Endodermal cell (in vitro differentiated cells): ENCODE measurements around the gene ZBTB47. TPM values are rescaled to one million over a fixed set of nuclear protein-coding genes. Genes with fewer than 3 reads are reported as not detected.
A peak's percentile ranks its signal among the peaks of the same experiment; 100 is the strongest.

Experiments
- DNase-seq: peaks from one replicate; pipeline ENCODE4 v3.0.0-alpha.2; 2017
- H3K27ac ChIP-seq: 2 replicates; pipeline ENCODE4 v1.5.1; 2013; ENCODE audit warnings: mild to moderate bottlenecking, low read depth, low read length, moderate library complexity
- H3K27me3 ChIP-seq: 2 replicates; pipeline ENCODE4 v1.6.1; 2013; ENCODE audit warnings: mild to moderate bottlenecking, low read length, moderate library complexity; ENCODE audit not compliant: insufficient read depth, control insufficient read depth, poor library complexity, severe bottlenecking
- H3K36me3 ChIP-seq: 2 replicates; pipeline ENCODE4 v1.7.0; 2013; ENCODE audit warnings: mild to moderate bottlenecking, low read length, moderate library complexity; ENCODE audit not compliant: control insufficient read depth, insufficient read depth
- H3K4me1 ChIP-seq: one replicate; pipeline ENCODE4 v1.7.0; 2013; ENCODE audit warnings: low read length; ENCODE audit not compliant: control insufficient read depth, insufficient read depth
- H3K4me3 ChIP-seq: 2 replicates; pipeline ENCODE4 v1.5.1; 2013; ENCODE audit warnings: mild to moderate bottlenecking, low read length, moderate library complexity
- H3K9ac ChIP-seq: 2 replicates; pipeline ENCODE4 v1.6.1; 2013; ENCODE audit warnings: mild to moderate bottlenecking, low read length, moderate library complexity; ENCODE audit not compliant: poor library complexity, severe bottlenecking; ENCODE audit errors: extremely low read depth
- H3K9me3 ChIP-seq: 2 replicates; pipeline ENCODE4 v1.6.1; 2013; ENCODE audit warnings: mild to moderate bottlenecking, low read length, moderate library complexity; ENCODE audit not compliant: control insufficient read depth
- H3K27ac Mint-ChIP-seq: 2 replicates; pipeline ENCODE4 v1.8.0; 2020; ENCODE audit warnings: mixed read lengths
- H3K27me3 Mint-ChIP-seq: 2 replicates; pipeline ENCODE4 v1.8.0; 2021; ENCODE audit warnings: mild to moderate bottlenecking, mixed read lengths; ENCODE audit not compliant: insufficient read depth
- H3K36me3 Mint-ChIP-seq: 2 replicates; pipeline ENCODE4 v1.8.0; 2020; ENCODE audit warnings: low read depth, mixed read lengths
- H3K4me1 Mint-ChIP-seq: 2 replicates; pipeline ENCODE4 v1.8.0; 2020; ENCODE audit warnings: mixed read lengths
- H3K4me3 Mint-ChIP-seq: 2 replicates; pipeline ENCODE4 v1.8.0; 2020; ENCODE audit warnings: mild to moderate bottlenecking, moderate library complexity, mixed read lengths
- H3K9me3 Mint-ChIP-seq: 2 replicates; pipeline ENCODE4 v1.8.0; 2020; ENCODE audit warnings: mild to moderate bottlenecking, mixed read lengths
- WGBS, 2 experiments: methylation state at CpG; one replicate each; pipeline versions ENCODE4 v1.1.5 to v1.1.7; 2013; ENCODE audit warnings: missing lambda C conversion rate in 2 of 2, mixed read lengths in 1 of 2; ENCODE audit not compliant: insufficient coverage in 1 of 2, insufficient read length in 1 of 2; 5-methylcytosine and 5-hydroxymethylcytosine counted together
- total RNA-seq, 2 donors: library from RNA; stranded (reverse); fragmentation: NEBNext Ultra II Directional in 1 of 2; extraction: Animal tissue kit (Norgen Biotek cat#: 25700) in 1 of 2; gene quantifications; 2 replicates in 1 of 2; 3 replicates in 1 of 2; pipeline ENCODE4 v1.2.1, GENCODE V29; 2021
- TF ChIP-seq, protein P1 (sequence below): fragments of 200-600 bp; sonication (generic); conservative IDR thresholded peaks from 2 replicates; pipeline ENCODE4 v1.5.0; 2021; ENCODE audit warnings: antibody characterized with exemption, mild to moderate bottlenecking

The ZBTB47 gene
- total RNA-seq, 2 donors from 2014 or later = 4.6 to 7.2 TPM

DNA sequence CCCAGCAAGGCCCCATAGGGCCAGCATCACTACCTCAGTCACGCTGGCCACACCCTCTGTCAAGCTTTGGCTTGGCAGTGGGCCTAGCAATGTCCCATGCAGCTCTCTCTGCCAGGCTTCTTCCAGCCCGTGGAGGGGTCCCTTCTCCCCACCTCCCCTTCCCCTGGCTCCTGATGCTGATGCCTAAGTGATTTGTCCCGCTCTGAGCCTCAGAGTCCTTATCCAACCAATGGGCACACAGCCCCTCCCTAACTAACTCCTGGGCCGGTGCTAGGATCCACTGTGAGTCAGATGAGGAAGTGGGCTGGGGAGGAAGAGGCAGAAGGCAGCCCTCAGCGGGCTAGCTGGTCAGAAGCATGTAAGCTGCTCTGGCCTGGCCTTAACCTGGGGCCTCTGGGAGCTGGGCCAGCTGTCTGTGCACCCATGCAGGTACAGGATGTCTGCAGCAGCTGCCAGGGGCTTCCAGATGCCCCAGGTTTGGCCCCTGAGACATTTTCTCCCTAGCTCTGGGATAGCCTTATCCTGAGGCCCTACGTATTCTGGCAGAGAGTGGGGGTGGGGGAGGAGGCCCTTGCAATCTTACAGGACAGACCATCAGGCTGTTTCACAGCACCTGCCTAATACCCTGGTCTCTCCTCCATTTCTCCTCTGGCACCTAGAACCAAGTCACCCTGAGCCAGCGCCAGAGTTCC, 740 bp upstream of the ZBTB47 start:
- Mint-ChIP-seq H3K4me1 (peaks cover 24% of the 10 kb centered on the region), H3K4me3 (peak overlapping the region; percentile 76), H3K9me3 (no peaks in the 10 kb centered on the region), H3K27ac (peak overlapping the region; percentile 39), H3K36me3 (peaks cover 11% of the 10 kb centered on the region), H3K27me3 (no peaks in the 10 kb centered on the region)
- H3K9ac ChIP-seq = no peak overlapping the region
- no peaks in the 10 kb centered on the region for H3K27me3 ChIP-seq
- peak overlapping the region; percentile 80 for H3K4me3 ChIP-seq
- DNase-seq = peak; percentile 80
- TF ChIP-seq, protein P1, sequence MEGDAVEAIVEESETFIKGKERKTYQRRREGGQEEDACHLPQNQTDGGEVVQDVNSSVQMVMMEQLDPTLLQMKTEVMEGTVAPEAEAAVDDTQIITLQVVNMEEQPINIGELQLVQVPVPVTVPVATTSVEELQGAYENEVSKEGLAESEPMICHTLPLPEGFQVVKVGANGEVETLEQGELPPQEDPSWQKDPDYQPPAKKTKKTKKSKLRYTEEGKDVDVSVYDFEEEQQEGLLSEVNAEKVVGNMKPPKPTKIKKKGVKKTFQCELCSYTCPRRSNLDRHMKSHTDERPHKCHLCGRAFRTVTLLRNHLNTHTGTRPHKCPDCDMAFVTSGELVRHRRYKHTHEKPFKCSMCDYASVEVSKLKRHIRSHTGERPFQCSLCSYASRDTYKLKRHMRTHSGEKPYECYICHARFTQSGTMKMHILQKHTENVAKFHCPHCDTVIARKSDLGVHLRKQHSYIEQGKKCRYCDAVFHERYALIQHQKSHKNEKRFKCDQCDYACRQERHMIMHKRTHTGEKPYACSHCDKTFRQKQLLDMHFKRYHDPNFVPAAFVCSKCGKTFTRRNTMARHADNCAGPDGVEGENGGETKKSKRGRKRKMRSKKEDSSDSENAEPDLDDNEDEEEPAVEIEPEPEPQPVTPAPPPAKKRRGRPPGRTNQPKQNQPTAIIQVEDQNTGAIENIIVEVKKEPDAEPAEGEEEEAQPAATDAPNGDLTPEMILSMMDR = no peak
- no peaks in the 10 kb centered on the region for H3K9me3 ChIP-seq
- peak overlapping the region; percentile 16 for H3K27ac ChIP-seq
- H3K36me3 ChIP-seq = peaks cover 15% of the 10 kb centered on the region
- 71 to 100% methylated on average over 1 to 7 of the region's 7 CpGs for WGBS, 2 experiments
- peaks cover 10% of the 10 kb centered on the region for H3K4me1 ChIP-seq

DNA sequence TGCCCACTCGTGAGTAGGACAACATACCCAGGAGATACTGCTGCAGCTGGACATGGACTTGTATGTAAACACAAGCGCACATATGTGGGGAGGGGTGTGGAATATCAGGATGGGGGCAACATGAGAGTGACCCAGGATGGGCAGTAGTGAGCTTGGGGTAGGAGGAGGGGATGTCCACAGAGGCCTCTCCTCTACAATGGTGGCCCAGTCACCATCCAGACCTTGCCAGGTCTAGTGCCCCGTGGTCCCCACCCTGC, 266 bp upstream of the ZBTB47 start:
- peak overlapping the region; percentile 76 for H3K4me3 Mint-ChIP-seq
- H3K36me3 Mint-ChIP-seq = peaks cover 8% of the 10 kb centered on the region
- WGBS, 2 experiments = 84 to 90% methylated on average over 2 to 3 of the region's 3 CpGs
- Histone ChIP-seq H3K9me3 (no peaks in the 10 kb centered on the region), H3K9ac (peak overlapping the region; percentile 44), H3K27ac (no peak overlapping the region), H3K4me1 (peaks cover 10% of the 10 kb centered on the region), H3K36me3 (peaks cover 11% of the 10 kb centered on the region), H3K27me3 (no peaks in the 10 kb centered on the region), H3K4me3 (peak overlapping the region; percentile 80)
- peaks cover 24% of the 10 kb centered on the region for H3K4me1 Mint-ChIP-seq
- no peaks in the 10 kb centered on the region for H3K9me3 Mint-ChIP-seq
- H3K27me3 Mint-ChIP-seq = no peaks in the 10 kb centered on the region
- no peak overlapping the region for H3K27ac Mint-ChIP-seq
- TF ChIP-seq, protein P1 = no peak
- no peak for DNase-seq

DNA sequence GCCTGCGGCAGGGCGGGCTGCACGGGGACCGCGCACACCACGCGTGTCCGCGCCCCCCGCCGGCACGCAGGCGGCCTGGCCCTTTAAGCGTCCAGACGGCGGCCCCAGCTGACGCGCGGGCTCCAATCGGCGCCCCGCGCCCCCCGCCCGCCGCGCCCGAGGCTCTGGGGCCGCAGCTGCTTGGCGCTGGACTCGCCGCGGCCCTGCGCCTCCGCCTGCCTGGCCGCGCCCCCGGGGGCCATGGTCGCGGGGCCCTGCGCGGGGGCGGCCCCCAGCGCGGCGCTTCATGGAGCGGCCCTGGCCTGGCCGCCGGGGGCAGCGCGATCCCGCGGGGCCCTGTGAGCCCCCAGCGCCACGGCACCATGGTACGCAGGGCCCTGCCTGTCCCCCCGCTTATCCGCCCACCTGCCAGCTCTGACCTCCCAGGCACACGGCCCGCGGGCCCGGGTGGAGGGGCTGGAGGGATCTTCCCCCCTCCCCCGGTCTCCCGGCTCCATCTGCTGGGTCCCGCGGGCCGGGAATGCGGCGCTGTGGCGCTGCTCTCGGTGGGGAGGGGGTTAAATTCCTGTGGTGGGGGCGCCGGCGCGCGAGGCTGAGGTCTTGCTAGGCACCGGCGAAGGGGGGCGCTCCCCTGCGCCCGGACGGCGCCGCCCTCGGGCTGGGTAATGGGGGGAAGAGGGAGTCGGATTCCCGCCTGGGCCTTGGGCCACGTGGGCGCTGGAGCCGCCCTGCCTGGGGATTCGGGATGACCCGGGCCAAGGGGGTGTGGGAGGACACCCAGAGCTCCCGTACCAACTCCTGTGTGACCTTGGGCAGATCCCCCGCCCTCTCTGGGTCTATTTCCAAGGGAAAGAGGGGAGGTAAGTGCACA, 1.1 kb downstream of the ZBTB47 start:
- Mint-ChIP-seq H3K27ac (no peak overlapping the region), H3K4me1 (peaks cover 24% of the 10 kb centered on the region), H3K36me3 (no peaks in the 10 kb centered on the region), H3K27me3 (no peaks in the 10 kb centered on the region), H3K4me3 (peak overlapping the region; percentile 76), H3K9me3 (no peaks in the 10 kb centered on the region)
- H3K9ac ChIP-seq = peak overlapping the region; percentile 67
- H3K27ac ChIP-seq = peak overlapping the region; percentile 82
- peak; percentile 95 for DNase-seq
- TF ChIP-seq, protein P1 = peak; percentile 56
- H3K9me3 ChIP-seq = no peaks in the 10 kb centered on the region
- no peaks in the 10 kb centered on the region for H3K27me3 ChIP-seq
- no peaks in the 10 kb centered on the region for H3K36me3 ChIP-seq
- H3K4me1 ChIP-seq = peaks cover 10% of the 10 kb centered on the region
- peak overlapping the region; percentile 80 for H3K4me3 ChIP-seq
- 0 to 2% methylated on average over 19 to 94 of the region's 94 CpGs for WGBS, 2 experiments
